K562 (cell line): ENCODE data around the gene MARCHF3.

Source experiments
- CEBPB ChIP-seq: fragments of 450-650 bp; IDR thresholded peaks from 2 replicates; pipeline ENCODE4 v1.6.1; 2016; ENCODE audit warnings: missing genetic modification characterization, missing compliant biosample characterization
- CTBP1 ChIP-seq: fragments of 450-650 bp; IDR thresholded peaks from 2 replicates; pipeline ENCODE4 v1.6.1; 2016; ENCODE audit warnings: borderline replicate concordance
- KAT2B ChIP-seq: IDR thresholded peaks from one replicate; pipeline ENCODE4 v1.6.1; 2012; ENCODE audit warnings: low read depth, mild to moderate bottlenecking, control low read depth, inconsistent platforms, low read length, moderate library complexity
- ZFX ChIP-seq: sonication (generic); formaldehyde crosslinking; IDR thresholded peaks from 2 replicates; pipeline ENCODE4 v1.8.0; 2022; ENCODE audit warnings: mild to moderate bottlenecking, missing genetic modification reagents, moderate library complexity

DNA sequence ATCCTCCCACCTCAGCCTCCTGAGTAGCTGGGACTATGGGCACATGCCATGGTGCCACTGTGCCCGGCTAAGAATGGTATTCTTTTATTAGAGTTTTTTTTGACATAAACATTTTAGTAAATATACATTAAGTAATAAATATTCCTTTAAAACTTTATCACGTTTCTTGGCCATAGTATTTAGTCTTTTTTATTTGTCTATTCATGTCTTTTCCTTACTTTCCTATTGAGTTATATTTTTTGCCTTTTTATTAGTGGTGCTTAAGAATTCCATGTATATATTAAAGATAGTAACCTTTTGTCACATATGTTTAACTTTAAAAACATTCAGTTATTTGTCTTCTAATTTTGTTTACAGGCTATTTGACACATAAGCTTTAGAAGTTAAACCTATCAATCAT lies 73.4 kb downstream of the MARCHF3 start:
- TF ChIP-seq KAT2B (no peak), CTBP1 (no peak), CEBPB (tag) (no peak), ZFX (CRISPR knock-in tag) (no peak)
